CD14-positive monocyte (primary cell): ENCODE results near the gene BLOC1S3. TPM values are rescaled to one million over a fixed set of nuclear protein-coding genes. Genes with fewer than 3 reads are reported as not detected.

ENCODE experiments used
- DNase-seq, 3 donors: peaks; one replicate each; pipeline ENCODE4 v3.0.0-alpha.2; 2011 to 2022
- H2AFZ ChIP-seq: 2 replicates; pipeline ENCODE4 v1.6.0; 2012; ENCODE audit warnings: mild to moderate bottlenecking, low read depth, low read length, inconsistent platforms; ENCODE audit not compliant: insufficient read depth, poor library complexity, severe bottlenecking
- H3K27ac ChIP-seq, 2 donors: 1 replicate in 1 of 2; 2 replicates in 1 of 2; pipeline ENCODE4 v1.5.1; 2012 to 2013; ENCODE audit warnings: low read length in 2 of 2, control low read depth in 1 of 2, inconsistent platforms in 1 of 2, low read depth in 1 of 2, mild to moderate bottlenecking in 1 of 2
- H3K27me3 ChIP-seq, 2 donors: one replicate each; pipeline versions ENCODE4 v1.6.0 to v1.6.1; 2011 to 2013; ENCODE audit warnings: low read length in 2 of 2; ENCODE audit not compliant: control insufficient read depth in 2 of 2, insufficient read depth in 2 of 2
- H3K36me3 ChIP-seq, 2 donors: replicated peaks in 1 of 2; 1 replicate in 1 of 2; 2 replicates in 1 of 2; pipeline versions ENCODE4 v1.5.1 to v1.6.1; 2012 to 2013; ENCODE audit warnings: low read length in 2 of 2, control low read depth in 1 of 2, inconsistent platforms in 1 of 2, mild to moderate bottlenecking in 1 of 2; ENCODE audit not compliant: insufficient read depth in 2 of 2, control insufficient read depth in 1 of 2
- H3K4me1 ChIP-seq, 2 donors: 1 replicate in 1 of 2; 2 replicates in 1 of 2; pipeline versions ENCODE4 v1.5.1 to v1.6.1; 2012 to 2013; ENCODE audit warnings: low read length in 2 of 2, control low read depth in 1 of 2, inconsistent platforms in 1 of 2, mild to moderate bottlenecking in 1 of 2, moderate library complexity in 1 of 2; ENCODE audit not compliant: insufficient read depth in 2 of 2, control insufficient read depth in 1 of 2
- H3K4me2 ChIP-seq: replicated peaks from 2 replicates; pipeline ENCODE3; 2012; ENCODE audit warnings: low read length, moderate library complexity, mild to moderate bottlenecking; ENCODE audit not compliant: poor library complexity, severe bottlenecking; ENCODE audit errors: extremely low read depth
- H3K4me3 ChIP-seq, 3 experiments: fragments of 200-600 bp in 1 of 3; sonication (generic) in 1 of 3; replicated peaks in 1 of 3; 1 replicate in 2 of 3; 2 replicates in 1 of 3; pipeline ENCODE4 v1.5.1; 2011 to 2013; ENCODE audit warnings: low read length in 3 of 3, mild to moderate bottlenecking in 3 of 3, control low read depth in 2 of 3, low read depth in 2 of 3, inconsistent platforms in 1 of 3, moderate library complexity in 1 of 3
- H3K79me2 ChIP-seq: 2 replicates; pipeline ENCODE4 v1.6.0; 2012; ENCODE audit warnings: mild to moderate bottlenecking, control low read depth, inconsistent platforms, low read length, moderate library complexity; ENCODE audit not compliant: insufficient read depth
- H3K9ac ChIP-seq: 2 replicates; pipeline ENCODE4 v1.6.0; 2017; ENCODE audit warnings: low read length, mild to moderate bottlenecking; ENCODE audit not compliant: insufficient read depth, poor library complexity, severe bottlenecking
- H3K9me3 ChIP-seq, 2 donors: replicated peaks in 1 of 2; 1 replicate in 1 of 2; 2 replicates in 1 of 2; pipeline versions ENCODE4 v1.5.1 to v1.6.1; 2012 to 2013; ENCODE audit warnings: low read length in 2 of 2, control low read depth in 1 of 2; ENCODE audit not compliant: control insufficient read depth in 1 of 2, insufficient read depth in 1 of 2
- H4K20me1 ChIP-seq: 2 replicates; pipeline ENCODE4 v1.6.0; 2012; ENCODE audit warnings: mild to moderate bottlenecking, low read length, control low read depth, moderate library complexity; ENCODE audit not compliant: insufficient read depth
- H3K27ac Mint-ChIP-seq, 7 donors: one replicate each; pipeline ENCODE4 v1.8.0; 2020; ENCODE audit warnings: mild to moderate bottlenecking in 7 of 7, mixed read lengths in 7 of 7, moderate library complexity in 6 of 7, inconsistent platforms in 2 of 7
- H3K27me3 Mint-ChIP-seq, 3 donors: one replicate each; pipeline ENCODE4 v1.8.0; 2021 to 2022; ENCODE audit warnings: low read depth in 3 of 3, mild to moderate bottlenecking in 3 of 3, mixed read lengths in 3 of 3, moderate library complexity in 3 of 3, inconsistent platforms in 1 of 3
- H3K36me3 Mint-ChIP-seq, 2 donors: one replicate each; pipeline ENCODE4 v1.8.0; 2020; ENCODE audit warnings: mixed read lengths in 2 of 2, inconsistent platforms in 1 of 2, mild to moderate bottlenecking in 1 of 2
- H3K4me1 Mint-ChIP-seq: one replicate; pipeline ENCODE4 v1.8.0; 2020; ENCODE audit warnings: mild to moderate bottlenecking, mixed read lengths
- H3K4me3 Mint-ChIP-seq, 2 donors: one replicate each; pipeline ENCODE4 v1.8.0; 2020; ENCODE audit warnings: mild to moderate bottlenecking in 2 of 2, mixed read lengths in 2 of 2, moderate library complexity in 1 of 2
- H3K9me3 Mint-ChIP-seq, 7 donors: one replicate each; pipeline ENCODE4 v1.8.0; 2020 to 2022; ENCODE audit warnings: mixed read lengths in 7 of 7, mild to moderate bottlenecking in 6 of 7, moderate library complexity in 6 of 7, inconsistent platforms in 2 of 7
- WGBS: methylation state at CpG from one replicate; pipeline ENCODE4 v1.1.5; 2013; ENCODE audit warnings: missing lambda C conversion rate; ENCODE audit not compliant: insufficient coverage; 5-methylcytosine and 5-hydroxymethylcytosine counted together
- intact Hi-C, 2 donors: fragments of 100-400 bp; cut with micrococcal nuclease; formaldehyde crosslinking; loops; one replicate each; pipeline versions ENCODE4 v1.15.0 to v1.15.1; 2023
- polyA plus RNA-seq, 3 donors: library from polyadenylated mRNA; depleted of rRNA in 1 of 3; unstranded in 2 of 3; stranded (reverse) in 1 of 3; fragments of 300-500 nt in 2 of 3; fragments of >200 nt in 1 of 3; fragmentation: Illumina TruSeq in 2 of 3; gene quantifications; 1 replicate in 2 of 3; 2 replicates in 1 of 3; pipeline ENCODE4 v1.2.3, GENCODE V29; 2012 to 2021
- TF ChIP-seq, protein P1 (sequence below): fragments of 200-600 bp; IDR thresholded peaks from one replicate; pipeline ENCODE4 v1.8.0; 2022; ENCODE audit warnings: antibody characterized with exemption, mild to moderate bottlenecking

BLOC1S3 gene
- polyA plus RNA-seq, 3 donors: 2.9 to 6.7 (median 4.7) TPM

DNA sequence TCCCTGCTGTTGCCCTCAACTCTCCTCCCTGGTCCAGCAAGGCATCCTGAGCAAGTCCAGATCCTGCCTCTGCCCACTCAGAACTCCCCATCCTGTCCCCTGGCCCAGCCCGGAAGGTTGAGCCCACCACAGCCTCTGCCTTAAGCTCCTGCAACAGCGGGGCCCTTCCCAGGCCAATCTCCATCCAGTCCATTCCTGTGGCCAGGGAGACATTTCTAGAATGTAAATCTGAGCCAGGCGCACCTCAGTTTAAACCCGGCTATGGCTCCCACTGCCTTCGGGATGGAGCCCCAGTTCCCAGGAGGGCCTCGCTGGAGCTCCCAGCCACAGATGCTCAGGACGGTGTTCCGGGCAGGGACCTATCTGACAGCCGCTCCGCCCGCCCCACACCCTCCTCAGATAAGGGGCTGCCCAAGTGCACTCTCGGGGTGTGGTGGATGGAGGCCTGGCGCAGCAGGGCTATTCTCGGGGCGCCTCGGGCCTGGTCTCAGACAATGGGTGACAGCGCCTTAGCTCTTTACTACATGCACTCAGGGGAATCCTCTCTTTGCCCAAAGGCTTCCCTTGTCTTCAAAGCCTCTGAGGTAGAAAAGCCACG lies 5.9 kb upstream of the BLOC1S3 start:
- H4K20me1 ChIP-seq: no peaks in the 10 kb centered on the region
- H3K4me1 Mint-ChIP-seq: peaks cover 32% of the 10 kb centered on the region
- H3K79me2 ChIP-seq: peaks cover 6% of the 10 kb centered on the region
- H3K27me3 ChIP-seq: no peaks in the 10 kb centered on the region
- intact Hi-C loops: no loop called here
- no peaks in the 10 kb centered on the region for H3K36me3 ChIP-seq
- H3K27ac ChIP-seq: no peak overlapping the region
- no peak overlapping the region for H3K4me2 ChIP-seq
- no peak overlapping the region for H3K4me3 ChIP-seq
- no peaks in the 10 kb centered on the region for H3K9me3 ChIP-seq
- DNase-seq: peak in 1 of 3 donors; percentile 2
- peaks cover 0 to 1% (median 0%) of the 10 kb centered on the region in 3 donors for H3K27me3 Mint-ChIP-seq
- 93% methylated on average over 12 of the region's 18 CpGs for WGBS
- TF ChIP-seq, protein P1, sequence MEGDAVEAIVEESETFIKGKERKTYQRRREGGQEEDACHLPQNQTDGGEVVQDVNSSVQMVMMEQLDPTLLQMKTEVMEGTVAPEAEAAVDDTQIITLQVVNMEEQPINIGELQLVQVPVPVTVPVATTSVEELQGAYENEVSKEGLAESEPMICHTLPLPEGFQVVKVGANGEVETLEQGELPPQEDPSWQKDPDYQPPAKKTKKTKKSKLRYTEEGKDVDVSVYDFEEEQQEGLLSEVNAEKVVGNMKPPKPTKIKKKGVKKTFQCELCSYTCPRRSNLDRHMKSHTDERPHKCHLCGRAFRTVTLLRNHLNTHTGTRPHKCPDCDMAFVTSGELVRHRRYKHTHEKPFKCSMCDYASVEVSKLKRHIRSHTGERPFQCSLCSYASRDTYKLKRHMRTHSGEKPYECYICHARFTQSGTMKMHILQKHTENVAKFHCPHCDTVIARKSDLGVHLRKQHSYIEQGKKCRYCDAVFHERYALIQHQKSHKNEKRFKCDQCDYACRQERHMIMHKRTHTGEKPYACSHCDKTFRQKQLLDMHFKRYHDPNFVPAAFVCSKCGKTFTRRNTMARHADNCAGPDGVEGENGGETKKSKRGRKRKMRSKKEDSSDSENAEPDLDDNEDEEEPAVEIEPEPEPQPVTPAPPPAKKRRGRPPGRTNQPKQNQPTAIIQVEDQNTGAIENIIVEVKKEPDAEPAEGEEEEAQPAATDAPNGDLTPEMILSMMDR: no peak
- peaks cover 18 to 20% of the 10 kb centered on the region in 2 donors for H3K4me1 ChIP-seq
- H3K4me3 Mint-ChIP-seq: no peak overlapping the region
- H3K9me3 Mint-ChIP-seq: no peaks in the 10 kb centered on the region
- H3K36me3 Mint-ChIP-seq: peaks cover 0 to 2% of the 10 kb centered on the region in 2 donors
- H3K9ac ChIP-seq: no peak overlapping the region
- H2AFZ ChIP-seq: no peak overlapping the region
- H3K27ac Mint-ChIP-seq: peak overlapping the region in 1 of 7 donors; percentile 53

DNA sequence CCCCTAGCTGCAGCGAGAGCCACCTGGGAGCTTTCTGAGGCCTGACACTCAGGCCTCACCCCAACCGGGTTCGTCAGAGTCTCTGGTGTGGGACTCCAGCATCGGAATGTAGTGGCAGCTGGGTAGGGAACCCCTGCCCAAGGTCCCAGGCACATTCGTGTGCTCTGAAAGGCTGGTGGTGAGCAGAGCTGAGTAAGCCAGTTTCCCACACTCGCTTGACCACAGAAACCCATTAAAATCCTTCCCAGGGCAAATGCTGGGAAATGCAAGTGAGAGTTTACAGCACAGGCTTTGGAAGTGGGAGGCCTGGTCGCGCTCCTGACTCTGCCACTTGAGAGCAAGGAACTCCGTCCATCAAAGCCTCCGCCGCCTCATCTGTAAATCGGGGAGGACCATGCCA lies 4.8 kb upstream of the BLOC1S3 start:
- 80% methylated on average over 5 of the region's 12 CpGs for WGBS
- H3K27ac ChIP-seq: no peak overlapping the region
- H4K20me1 ChIP-seq: no peaks in the 10 kb centered on the region
- no peaks in the 10 kb centered on the region for H3K9me3 ChIP-seq
- no peak overlapping the region for H3K4me3 ChIP-seq
- no peak overlapping the region for H3K4me3 Mint-ChIP-seq
- peak in 1 of 3 donors; percentile 2 for DNase-seq
- H3K27me3 Mint-ChIP-seq: peaks cover 0 to 1% (median 0%) of the 10 kb centered on the region in 3 donors
- no peaks in the 10 kb centered on the region for H3K27me3 ChIP-seq
- H3K4me1 ChIP-seq: peaks cover 19 to 21% of the 10 kb centered on the region in 2 donors
- no peak overlapping the region for H2AFZ ChIP-seq
- intact Hi-C loops: no loop called here
- no peaks in the 10 kb centered on the region for H3K36me3 ChIP-seq
- H3K9ac ChIP-seq: no peak overlapping the region
- peaks cover 0 to 2% of the 10 kb centered on the region in 2 donors for H3K36me3 Mint-ChIP-seq
- no peaks in the 10 kb centered on the region for H3K9me3 Mint-ChIP-seq
- peaks cover 7% of the 10 kb centered on the region for H3K79me2 ChIP-seq
- H3K4me2 ChIP-seq: no peak overlapping the region
- TF ChIP-seq, protein P1: no peak
- H3K4me1 Mint-ChIP-seq: peaks cover 32% of the 10 kb centered on the region
- H3K27ac Mint-ChIP-seq: no peak overlapping the region
